Endothelial cell of umbilical vein (primary cell): ENCODE measurements around the gene MYPN. TPM values are rescaled to one million over a fixed set of nuclear protein-coding genes. Genes with fewer than 3 reads are reported as not detected.

Source experiments
- BruUV-seq: library from RNA; stranded (reverse); fragments of 400-500 nt; replicated peaks from 2 replicates; lab custom pipeline; 2021; lab: Mats Ljungman, UMichigan
- CTCF ChIA-PET: fragments of 300-600, 350-600 bp; sonication (Branson Sonifier 250); formaldehyde crosslinking; loops from one replicate; lab custom pipeline; 2021; ENCODE audit warnings: antibody characterized with exemption, inconsistent platforms; lab: Charles Lee
- POLR2A ChIA-PET: fragments of 300-600, 350-600 bp; sonication (Branson Sonifier 250); formaldehyde crosslinking; loops from one replicate; lab custom pipeline; 2021; ENCODE audit warnings: antibody characterized with exemption, inconsistent platforms; lab: Charles Lee
- DNase-seq: peaks from one replicate; pipeline ENCODE4 v3.0.0-alpha.2; 2011; ENCODE audit warnings: low read depth, low spot score
- FAIRE-seq: peaks from 2 replicates; lab custom pipeline; 2011; peaks lifted over from hg19 to GRCh38; lab: Jason Lieb, UNC
- H2AFZ ChIP-seq: 2 replicates; pipeline ENCODE4 v1.6.0; 2012; ENCODE audit warnings: low read depth, low read length, control low read depth, inconsistent platforms
- H3K27ac ChIP-seq: 2 replicates; pipeline ENCODE4 v1.5.1; 2011; ENCODE audit warnings: low read depth, mild to moderate bottlenecking, control low read depth, low read length, moderate library complexity; ENCODE audit not compliant: insufficient read depth
- H3K27me3 ChIP-seq, 2 experiments: 2 replicates each; pipeline versions ENCODE4 v1.6.0 to v1.6.1; 2011; ENCODE audit warnings: low read length in 2 of 2, mixed read lengths in 1 of 2; ENCODE audit not compliant: control insufficient read depth in 2 of 2, insufficient read depth in 2 of 2
- H3K36me3 ChIP-seq, 2 experiments: 2 replicates in 1 of 2; 3 replicates in 1 of 2; pipeline ENCODE4 v1.5.1; 2011; ENCODE audit warnings: low read length in 2 of 2, mild to moderate bottlenecking in 1 of 2, moderate library complexity in 1 of 2; ENCODE audit not compliant: control insufficient read depth in 2 of 2, insufficient read depth in 2 of 2; ENCODE audit errors: extremely low read depth in 1 of 2
- H3K4me1 ChIP-seq: 3 replicates; pipeline ENCODE4 v1.5.1; 2011; ENCODE audit warnings: mild to moderate bottlenecking, low read length; ENCODE audit not compliant: control insufficient read depth, insufficient read depth; ENCODE audit errors: extremely low read depth
- H3K4me2 ChIP-seq: 2 replicates; pipeline ENCODE4 v1.6.1; 2011; ENCODE audit warnings: low read length, control low read depth, mixed read lengths; ENCODE audit not compliant: insufficient read depth
- H3K4me3 ChIP-seq, 3 experiments: fragments of 200-600 bp in 1 of 3; sonication (generic), shearing (Covaris generic) in 1 of 3; replicated peaks in 1 of 3; 2 replicates each; pipeline ENCODE4 v1.5.1; 2011 to 2016; ENCODE audit warnings: control low read depth in 3 of 3, low read length in 3 of 3, mild to moderate bottlenecking in 2 of 3, inconsistent platforms in 1 of 3, low read depth in 1 of 3, moderate library complexity in 1 of 3; ENCODE audit not compliant: insufficient read depth in 1 of 3
- H3K79me2 ChIP-seq: 2 replicates; pipeline ENCODE4 v1.6.0; 2012; ENCODE audit warnings: low read length, inconsistent platforms; ENCODE audit not compliant: control insufficient read depth, insufficient read depth
- H3K9ac ChIP-seq: replicated peaks from 2 replicates; pipeline ENCODE3; 2011; ENCODE audit warnings: low read length, control low read depth; ENCODE audit not compliant: insufficient read depth; ENCODE audit errors: extremely low read depth
- H3K9me1 ChIP-seq: replicated peaks from 3 replicates; pipeline ENCODE4 v1.6.0; 2011; ENCODE audit warnings: mild to moderate bottlenecking, low read length; ENCODE audit not compliant: control insufficient read depth, insufficient read depth; ENCODE audit errors: extremely low read depth
- H3K9me3 ChIP-seq: replicated peaks from 2 replicates; pipeline ENCODE4 v1.5.1; 2012; ENCODE audit warnings: low read length, inconsistent platforms; ENCODE audit not compliant: control insufficient read depth, insufficient read depth
- H4K20me1 ChIP-seq: replicated peaks from 2 replicates; pipeline ENCODE3; 2011; ENCODE audit warnings: mild to moderate bottlenecking, low read length; ENCODE audit not compliant: control insufficient read depth, insufficient read depth; ENCODE audit errors: extremely low read depth
- FOS ChIP-seq: IDR thresholded peaks from 2 replicates; pipeline ENCODE4 v1.6.1; 2011; ENCODE audit warnings: mild to moderate bottlenecking, low read length, moderate library complexity, borderline replicate concordance; ENCODE audit not compliant: insufficient read depth
- GATA2 ChIP-seq: IDR thresholded peaks from 2 replicates; pipeline ENCODE4 v1.7.0; 2011; ENCODE audit warnings: low read depth, mild to moderate bottlenecking, moderate library complexity, mixed read lengths, low read length; ENCODE audit not compliant: insufficient read length, insufficient read depth
- MYC ChIP-seq: IDR thresholded peaks from one replicate; pipeline ENCODE4 v1.6.1; 2011; ENCODE audit warnings: mild to moderate bottlenecking, low read depth, low read length
- POLR2AphosphoS5 ChIP-seq: IDR thresholded peaks from 2 replicates; pipeline ENCODE4 v1.6.1; 2012; ENCODE audit warnings: low read depth, mild to moderate bottlenecking, control low read depth, low read length, moderate library complexity; ENCODE audit not compliant: insufficient read depth
- dilution Hi-C: fragments of 300-500 bp; cut with MboI; formaldehyde crosslinking; loops from one replicate; pipeline ENCODE4 v1.15.0; 2019; ENCODE audit warnings: low sequenced_read_pairs; ENCODE audit not compliant: extremely low pct_ligation_motif_present
- intact Hi-C: fragments of 100-400 bp; cut with micrococcal nuclease; formaldehyde crosslinking; loops from one replicate; pipeline ENCODE4 v1.10.0; 2022
- polyA plus RNA-seq, 4 experiments: library from polyadenylated mRNA; depleted of rRNA in 3 of 4; stranded (reverse) in 3 of 4; unstranded in 1 of 4; fragments of >200 nt; gene quantifications; 2 replicates each; pipeline versions ENCODE4 v1.2.1 to v1.2.3, GENCODE V29; 2011 to 2012; ENCODE audit warnings: missing spikeins in 1 of 4
- total RNA-seq: library from RNA; stranded (reverse); gene quantifications from 2 replicates; pipeline ENCODE4 v1.2.3, GENCODE V29; 2021
- TF ChIP-seq, protein P1 (sequence below), 2 donors: IDR thresholded peaks; 1 replicate in 1 of 2; 2 replicates in 1 of 2; pipeline ENCODE4 v1.5.1; 2011; ENCODE audit warnings: low read length in 2 of 2, mild to moderate bottlenecking in 2 of 2, moderate library complexity in 2 of 2, control low read depth in 1 of 2, inconsistent platforms in 1 of 2, low read depth in 1 of 2; ENCODE audit not compliant: insufficient read depth in 1 of 2; ENCODE audit errors: extremely low read depth in 1 of 2

MYPN gene
- total and polyA plus RNA-seq, 2 donors (not counting 3 experiments of a cell fraction or from before 2014, with no cell fraction given), result 0.01 TPM; not detected in 1

- H3K9ac ChIP-seq, result no peak overlapping the region
- dilution Hi-C loops, result no loop called here
- no peak for FAIRE-seq
Measured at GRCh38 chr10:68163735-68164134, 54.4 kb downstream of the MYPN start.

GRCh38 chr10:68165643-68166042, 56.4 kb downstream of the MYPN start:
- Histone ChIP-seq H3K9me1 (no peaks in the 10 kb centered on the region), H3K4me1 (no peaks in the 10 kb centered on the region), H3K9me3 (no peaks in the 10 kb centered on the region), H2AFZ (no peak overlapping the region), H3K4me2 (no peak overlapping the region), H3K79me2 (no peaks in the 10 kb centered on the region), H3K9ac (no peak overlapping the region), H3K36me3 (no peaks in the 10 kb centered on the region), H3K27ac (no peak overlapping the region), H3K4me3 (no peak overlapping the region), H4K20me1 (no peaks in the 10 kb centered on the region), H3K27me3 (no peaks in the 10 kb centered on the region)
- dilution Hi-C loops (no loop called here), intact Hi-C loops (no loop called here)
- DNase-seq, result no peak
- FAIRE-seq, result no peak
- ChIA-PET POLR2A (no interaction called here), CTCF (interaction anchor here (0.7 to 2.0 kb wide), 5 partner anchors 9 to 83 kb away, joined by 3 to 6 read pairs (median 3); no protein-coding TSS in a partner anchor)
- TF ChIP-seq GATA2, result no peak
- TF ChIP-seq, protein P1, sequence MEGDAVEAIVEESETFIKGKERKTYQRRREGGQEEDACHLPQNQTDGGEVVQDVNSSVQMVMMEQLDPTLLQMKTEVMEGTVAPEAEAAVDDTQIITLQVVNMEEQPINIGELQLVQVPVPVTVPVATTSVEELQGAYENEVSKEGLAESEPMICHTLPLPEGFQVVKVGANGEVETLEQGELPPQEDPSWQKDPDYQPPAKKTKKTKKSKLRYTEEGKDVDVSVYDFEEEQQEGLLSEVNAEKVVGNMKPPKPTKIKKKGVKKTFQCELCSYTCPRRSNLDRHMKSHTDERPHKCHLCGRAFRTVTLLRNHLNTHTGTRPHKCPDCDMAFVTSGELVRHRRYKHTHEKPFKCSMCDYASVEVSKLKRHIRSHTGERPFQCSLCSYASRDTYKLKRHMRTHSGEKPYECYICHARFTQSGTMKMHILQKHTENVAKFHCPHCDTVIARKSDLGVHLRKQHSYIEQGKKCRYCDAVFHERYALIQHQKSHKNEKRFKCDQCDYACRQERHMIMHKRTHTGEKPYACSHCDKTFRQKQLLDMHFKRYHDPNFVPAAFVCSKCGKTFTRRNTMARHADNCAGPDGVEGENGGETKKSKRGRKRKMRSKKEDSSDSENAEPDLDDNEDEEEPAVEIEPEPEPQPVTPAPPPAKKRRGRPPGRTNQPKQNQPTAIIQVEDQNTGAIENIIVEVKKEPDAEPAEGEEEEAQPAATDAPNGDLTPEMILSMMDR (IDR thresholded peaks at IDR 0.05; ENCODE audit: extremely low read depth in 1 of 2, insufficient read depth in 1 of 2, low read depth in 1 of 2, low read length in 2 of 2), result no peak
- TF ChIP-seq POLR2AphosphoS5, result no peak
- no peak for TF ChIP-seq MYC
- no peak for TF ChIP-seq FOS
- no TSS peak for BruUV-seq

More at GRCh38 chr10:68163735-68164134, 54.4 kb downstream of the MYPN start:
- H3K27me3 ChIP-seq, result no peaks in the 10 kb centered on the region
- intact Hi-C loops, result no loop called here
- TF ChIP-seq POLR2AphosphoS5, result no peak
- no peaks in the 10 kb centered on the region for H3K36me3 ChIP-seq
- no peaks in the 10 kb centered on the region for H4K20me1 ChIP-seq
- ChIA-PET POLR2A (no interaction called here), CTCF (no interaction called here)
- H3K79me2 ChIP-seq, result no peaks in the 10 kb centered on the region
- no TSS peak for BruUV-seq
- H3K4me3 ChIP-seq, result no peak overlapping the region
- no peaks in the 10 kb centered on the region for H3K9me3 ChIP-seq
- no peak overlapping the region for H2AFZ ChIP-seq
- no peaks in the 10 kb centered on the region for H3K4me1 ChIP-seq
- no peak overlapping the region for H3K4me2 ChIP-seq
- H3K27ac ChIP-seq, result no peak overlapping the region
- DNase-seq, result no peak
- H3K9me1 ChIP-seq, result no peaks in the 10 kb centered on the region
